HUES6 (cell line): Measurements from ENCODE around the gene SMYD3.

Experiments used
- H3K27ac ChIP-seq: 2 replicates; pipeline ENCODE4 v1.7.0; 2013; ENCODE audit warnings: low read depth, mild to moderate bottlenecking, low read length, inconsistent platforms
- H3K27me3 ChIP-seq: 2 replicates; pipeline ENCODE4 v1.6.1; 2013; ENCODE audit warnings: low read length; ENCODE audit not compliant: control insufficient read depth, insufficient read depth
- H3K36me3 ChIP-seq: 2 replicates; pipeline ENCODE4 v1.6.1; 2013; ENCODE audit warnings: low read length; ENCODE audit not compliant: control insufficient read depth, insufficient read depth
- H3K4me1 ChIP-seq: 2 replicates; pipeline ENCODE4 v1.6.1; 2013; ENCODE audit warnings: low read length; ENCODE audit not compliant: control insufficient read depth, insufficient read depth
- H3K4me3 ChIP-seq: 2 replicates; pipeline ENCODE4 v1.5.1; 2013; ENCODE audit warnings: low read depth, low read length
- H3K9ac ChIP-seq: one replicate; pipeline ENCODE4 v1.6.1; 2013; ENCODE audit warnings: mild to moderate bottlenecking, low read length
- H3K9me3 ChIP-seq: 2 replicates; pipeline ENCODE4 v1.6.1; 2013; ENCODE audit warnings: low read depth, low read length; ENCODE audit not compliant: control insufficient read depth, insufficient read depth

The SMYD3 gene

GRCh38 chr1:246417152-246417812 is 89.8 kb downstream of the SMYD3 start:
- Histone ChIP-seq H3K9me3 (peaks cover 15% of the 10 kb centered on the region; the same call in 1 of the 2 replicates), H3K27me3 (no peaks in the 10 kb centered on the region)

GRCh38 chr1:246416261-246416660 is 90.8 kb downstream of the SMYD3 start:
- no peak overlapping the region for H3K27ac ChIP-seq
- H3K4me3 ChIP-seq: no peak overlapping the region
- no peak overlapping the region for H3K9ac ChIP-seq

More at GRCh38 chr1:246417152-246417812, 89.8 kb downstream of the SMYD3 start:
- Histone ChIP-seq H3K9ac (no peak overlapping the region), H3K27ac (no peak overlapping the region), H3K4me3 (no peak overlapping the region), H3K36me3 (peaks cover 4% of the 10 kb centered on the region; the same call in 1 of the 2 replicates), H3K4me1 (no peaks in the 10 kb centered on the region)

GRCh38 chr1:246415028-246415427 is 92.1 kb downstream of the SMYD3 start:
- Histone ChIP-seq H3K4me3 (no peak overlapping the region), H3K4me1 (no peaks in the 10 kb centered on the region), H3K27ac (no peak overlapping the region), H3K27me3 (no peaks in the 10 kb centered on the region), H3K36me3 (peaks cover 4% of the 10 kb centered on the region; the same call in 1 of the 2 replicates), H3K9me3 (peaks cover 15% of the 10 kb centered on the region; the same call in 1 of the 2 replicates), H3K9ac (no peak overlapping the region)

More at GRCh38 chr1:246416261-246416660, 90.8 kb downstream of the SMYD3 start:
- H3K36me3 ChIP-seq: peaks cover 4% of the 10 kb centered on the region; the same call in 1 of the 2 replicates
- H3K9me3 ChIP-seq: peaks cover 15% of the 10 kb centered on the region; the same call in 1 of the 2 replicates
- no peaks in the 10 kb centered on the region for H3K27me3 ChIP-seq
- H3K4me1 ChIP-seq: no peaks in the 10 kb centered on the region

- no peaks in the 10 kb centered on the region for H3K4me1 ChIP-seq
- no peak overlapping the region for H3K27ac ChIP-seq
Measured at GRCh38 chr1:246413430-246413829, 93.6 kb downstream of the SMYD3 start.

GRCh38 chr1:246404078-246404477 is 103.0 kb downstream of the SMYD3 start:
- Histone ChIP-seq H3K36me3 (no peaks in the 10 kb centered on the region), H3K9ac (no peak overlapping the region), H3K4me1 (no peaks in the 10 kb centered on the region), H3K27me3 (no peaks in the 10 kb centered on the region), H3K27ac (no peak overlapping the region), H3K9me3 (no peaks in the 10 kb centered on the region), H3K4me3 (no peak overlapping the region)

More at GRCh38 chr1:246413430-246413829, 93.6 kb downstream of the SMYD3 start:
- Histone ChIP-seq H3K27me3 (no peaks in the 10 kb centered on the region), H3K4me3 (no peak overlapping the region), H3K9ac (no peak overlapping the region), H3K36me3 (peaks cover 4% of the 10 kb centered on the region; the same call in 1 of the 2 replicates), H3K9me3 (peaks cover 7% of the 10 kb centered on the region; the same call in 1 of the 2 replicates)

GRCh38 chr1:246398126-246398813 is 108.8 kb downstream of the SMYD3 start:
- no peaks in the 10 kb centered on the region for H3K4me1 ChIP-seq
- no peaks in the 10 kb centered on the region for H3K9me3 ChIP-seq
- no peak overlapping the region for H3K4me3 ChIP-seq
- H3K27ac ChIP-seq: no peak overlapping the region
- no peaks in the 10 kb centered on the region for H3K36me3 ChIP-seq
- H3K27me3 ChIP-seq: no peaks in the 10 kb centered on the region
- no peak overlapping the region for H3K9ac ChIP-seq

GRCh38 chr1:246397046-246397445 is 110.0 kb downstream of the SMYD3 start:
- Histone ChIP-seq H3K4me1 (no peaks in the 10 kb centered on the region), H3K4me3 (no peak overlapping the region), H3K9me3 (no peaks in the 10 kb centered on the region), H3K27ac (no peak overlapping the region), H3K36me3 (no peaks in the 10 kb centered on the region), H3K27me3 (no peaks in the 10 kb centered on the region), H3K9ac (no peak overlapping the region)

GRCh38 chr1:246396322-246396721 is 110.8 kb downstream of the SMYD3 start:
- Histone ChIP-seq H3K4me3 (no peak overlapping the region), H3K9me3 (peaks cover 5% of the 10 kb centered on the region; the same call in 1 of the 2 replicates), H3K27me3 (no peaks in the 10 kb centered on the region), H3K4me1 (no peaks in the 10 kb centered on the region), H3K36me3 (no peaks in the 10 kb centered on the region), H3K9ac (no peak overlapping the region), H3K27ac (no peak overlapping the region)

GRCh38 chr1:246394121-246394520 is 113.0 kb downstream of the SMYD3 start:
- H3K9ac ChIP-seq: no peak overlapping the region
- H3K9me3 ChIP-seq: peaks cover 11% of the 10 kb centered on the region; the same call in 1 of the 2 replicates
- H3K4me1 ChIP-seq: no peaks in the 10 kb centered on the region
- H3K27me3 ChIP-seq: no peaks in the 10 kb centered on the region
- no peak overlapping the region for H3K4me3 ChIP-seq
- no peak overlapping the region for H3K27ac ChIP-seq
- H3K36me3 ChIP-seq: no peaks in the 10 kb centered on the region

GRCh38 chr1:246390855-246391254 is 116.2 kb downstream of the SMYD3 start:
- Histone ChIP-seq H3K27me3 (no peaks in the 10 kb centered on the region), H3K9ac (no peak overlapping the region), H3K4me3 (no peak overlapping the region), H3K9me3 (peaks cover 11% of the 10 kb centered on the region; the same call in 1 of the 2 replicates), H3K4me1 (no peaks in the 10 kb centered on the region), H3K27ac (no peak overlapping the region), H3K36me3 (no peaks in the 10 kb centered on the region)

- H3K36me3 ChIP-seq: no peaks in the 10 kb centered on the region
- no peak overlapping the region for H3K27ac ChIP-seq
- peaks cover 5% of the 10 kb centered on the region; the same call in 1 of the 2 replicates for H3K4me1 ChIP-seq
- H3K9me3 ChIP-seq: no peaks in the 10 kb centered on the region
- no peak overlapping the region for H3K4me3 ChIP-seq
- H3K27me3 ChIP-seq: no peaks in the 10 kb centered on the region
- H3K9ac ChIP-seq: no peak overlapping the region
Measured at GRCh38 chr1:246384616-246385015, 122.5 kb downstream of the SMYD3 start.
